Esophagus squamous epithelium (tissue), 5 donors: ENCODE measurements around the gene ITM2C. TPM values are rescaled to one million over a fixed set of nuclear protein-coding genes. Genes with fewer than 3 reads are reported as not detected.

ENCODE experiments used
- DNase-seq: peaks from one replicate; lab custom pipeline; 2025; lab: John Stamatoyannopoulos, UW
- H3K27ac ChIP-seq, 4 donors: fragments of 200-600 bp; sonication (generic); one replicate each; pipeline ENCODE4 v1.5.1; 2016 to 2019; ENCODE audit warnings: mild to moderate bottlenecking in 1 of 4
- H3K27me3 ChIP-seq, 4 donors: fragments of 200-600 bp; sonication (generic); 1 replicate in 3 of 4; 2 replicates in 1 of 4; pipeline versions ENCODE4 v1.5.1 to v1.6.0; 2017 to 2021; ENCODE audit warnings: antibody characterized with exemption in 1 of 4
- H3K36me3 ChIP-seq, 3 donors: fragments of 200-600 bp; sonication (generic); one replicate each; pipeline ENCODE4 v1.5.1; 2016 to 2019
- H3K4me1 ChIP-seq, 3 donors: fragments of 200-600 bp; sonication (generic); one replicate each; pipeline ENCODE4 v1.5.1; 2017 to 2019
- H3K4me3 ChIP-seq, 4 donors: fragments of 200-600 bp; sonication (generic); 1 replicate in 3 of 4; 2 replicates in 1 of 4; pipeline ENCODE4 v1.5.1; 2016 to 2019; ENCODE audit warnings: mild to moderate bottlenecking in 2 of 4, moderate library complexity in 1 of 4
- H3K9me3 ChIP-seq, 3 donors: fragments of 200-600 bp; sonication (generic); one replicate each; pipeline ENCODE4 v1.5.1; 2016 to 2019
- CTCF ChIP-seq, 6 experiments: fragments of 450-650 bp in 4 of 6; fragments of 200-600 bp in 2 of 6; sonication (generic) in 2 of 6; IDR thresholded peaks; one replicate each; pipeline ENCODE4 v1.5.1; 2016 to 2019; ENCODE audit warnings: antibody characterized with exemption in 6 of 6, mild to moderate bottlenecking in 4 of 6, moderate library complexity in 4 of 6
- POLR2A ChIP-seq, 4 donors: fragments of 450-650 bp; IDR thresholded peaks; one replicate each; pipeline ENCODE4 v1.6.1; 2017; ENCODE audit warnings: antibody characterized with exemption in 4 of 4, mild to moderate bottlenecking in 4 of 4, moderate library complexity in 3 of 4
- WGBS, 2 donors: methylation state at CpG; one replicate each; pipeline ENCODE4 v1.1.5; 2018; 5-methylcytosine and 5-hydroxymethylcytosine counted together
- intact Hi-C: fragments of 100-400 bp; cut with DNase I; formaldehyde crosslinking; loops from one replicate; pipeline ENCODE4 v1.15.0; 2022
- total RNA-seq, 4 donors: library from RNA; depleted of rRNA; stranded (reverse); fragments of >200 nt; gene quantifications; one replicate each; pipeline ENCODE4 v1.1.0, GENCODE V29; 2016
- donor health status: DM: yes; HTN: yes; CAD: no.

The ITM2C gene
- total RNA-seq, 4 donors from 2014 or later: 3.8 to 31.9 (median 10.3) TPM

DNA sequence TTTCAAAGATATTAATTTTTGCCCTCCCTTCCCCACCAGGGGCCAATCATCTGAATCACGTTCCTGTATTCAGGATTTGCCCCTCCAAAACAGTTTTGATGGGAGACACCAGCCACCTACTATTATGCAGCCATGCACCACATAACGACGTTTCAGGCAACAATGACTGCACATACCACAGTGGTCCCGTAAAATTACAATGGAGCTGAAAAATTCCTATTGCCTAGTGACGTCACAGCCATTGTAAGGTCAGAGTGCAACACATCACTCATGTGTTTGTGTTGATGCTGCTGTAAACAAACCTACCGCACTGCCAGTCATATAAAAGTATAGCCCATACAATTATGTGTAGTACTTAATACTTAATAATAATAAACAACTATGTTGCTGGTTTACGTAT, 22.6 kb downstream of the ITM2C start:
- Histone ChIP-seq H3K36me3 (no peaks in the 10 kb centered on the region), H3K27ac (no peak overlapping the region), H3K9me3 (no peaks in the 10 kb centered on the region), H3K4me1 (no peaks in the 10 kb centered on the region), H3K27me3 (no peaks in the 10 kb centered on the region), H3K4me3 (no peak overlapping the region)
- intact Hi-C loops: no loop called here
- DNase-seq: no peak
- no peak for TF ChIP-seq CTCF (IDR thresholded peaks at IDR 0.05)
- 77 to 80% methylated on average over 7 of the region's 7 CpGs for WGBS, 2 donors

DNA sequence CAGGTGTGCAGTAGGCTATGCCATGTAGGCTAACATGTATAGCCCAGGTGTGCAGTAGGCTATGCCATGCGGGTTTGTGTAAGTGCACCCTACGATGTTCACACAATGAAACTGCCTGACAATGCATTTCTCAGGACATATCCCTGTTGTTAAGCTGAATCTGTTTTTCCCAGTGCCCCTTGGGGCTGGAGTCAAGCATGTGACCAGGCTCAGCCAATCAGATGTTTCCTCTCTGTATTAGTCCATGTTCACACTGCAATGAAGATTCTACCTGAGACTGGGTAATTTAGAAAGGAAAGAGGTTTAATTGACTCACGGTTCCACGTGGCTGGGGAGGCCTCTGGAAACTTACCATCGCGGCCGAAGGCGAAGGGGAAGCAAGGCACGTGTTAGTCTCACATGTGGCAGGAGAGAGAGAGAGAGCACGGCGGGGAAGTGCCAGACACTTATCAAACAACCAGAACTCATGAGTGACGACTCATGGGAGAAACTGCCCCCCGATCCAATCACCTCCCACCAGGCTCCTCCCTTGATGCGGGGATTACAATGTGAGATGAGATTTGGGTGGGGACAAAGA, 24.2 kb downstream of the ITM2C start:
- no peaks in the 10 kb centered on the region for H3K9me3 ChIP-seq
- no peak for TF ChIP-seq POLR2A (IDR thresholded peaks at IDR 0.05)
- TF ChIP-seq CTCF (IDR thresholded peaks at IDR 0.05): no peak
- no peaks in the 10 kb centered on the region for H3K4me1 ChIP-seq
- 87 to 90% methylated on average over 13 to 14 of the region's 14 CpGs for WGBS, 2 donors
- intact Hi-C loops: no loop called here
- DNase-seq: no peak
- H3K36me3 ChIP-seq: no peaks in the 10 kb centered on the region
- no peak overlapping the region for H3K4me3 ChIP-seq
- no peak overlapping the region for H3K27ac ChIP-seq
- H3K27me3 ChIP-seq: peaks cover 0 to 12% (median 0%) of the 10 kb centered on the region in 4 donors

GRCh38 chr2:230889911-230890601, 25.3 kb downstream of the ITM2C start:
- peaks cover 0 to 16% (median 0%) of the 10 kb centered on the region in 4 donors for H3K27me3 ChIP-seq
- TF ChIP-seq CTCF (IDR thresholded peaks at IDR 0.05) (no peak), POLR2A (IDR thresholded peaks at IDR 0.05) (no peak)
- no peak overlapping the region for H3K4me3 ChIP-seq
- no peaks in the 10 kb centered on the region for H3K36me3 ChIP-seq
- 78 to 86% methylated on average over 21 of the region's 22 CpGs for WGBS, 2 donors
- DNase-seq: no peak
- no peaks in the 10 kb centered on the region for H3K9me3 ChIP-seq
- intact Hi-C loops: no loop called here
- H3K27ac ChIP-seq: no peak overlapping the region
- H3K4me1 ChIP-seq: no peaks in the 10 kb centered on the region

GRCh38 chr2:230890646-230891045, 25.9 kb downstream of the ITM2C start:
- 100% methylated on average over 1 of the region's 4 CpGs; no CpG with 5 or more reads in 1 of the 2 donors for WGBS, 2 donors

More at GRCh38 chr2:230890646-230891045, 25.9 kb downstream of the ITM2C start:
- Histone ChIP-seq H3K4me1 (peaks cover 0 to 2% (median 0%) of the 10 kb centered on the region in 3 donors), H3K9me3 (no peaks in the 10 kb centered on the region), H3K36me3 (no peaks in the 10 kb centered on the region), H3K27me3 (peaks cover 0 to 16% (median 0%) of the 10 kb centered on the region in 4 donors), H3K4me3 (no peak overlapping the region), H3K27ac (no peak overlapping the region)
- no peak for TF ChIP-seq CTCF (IDR thresholded peaks at IDR 0.05)
- no peak for TF ChIP-seq POLR2A (IDR thresholded peaks at IDR 0.05)
- DNase-seq: no peak
- intact Hi-C loops: no loop called here
